Stimulated activated memory B cell treated with anti-CD40 and anti-IgM and Interleukin-4, amounts not matched to agents 10 μg/mL and 1 μg/mL and 100 μg/mL, for 72 hours (primary cell): ENCODE data around the gene GPHB5.

Experiments
- ATAC-seq: fragments of 150-1000 bp; cut with Tn5 transposase; 2 replicates; pipeline ENCODE4 v1.10.0; 2021
- H3K27ac Mint-ChIP-seq: one replicate; pipeline ENCODE4 v1.8.0; 2022; ENCODE audit warnings: mild to moderate bottlenecking, mixed read lengths
- H3K27me3 Mint-ChIP-seq: one replicate; pipeline ENCODE4 v1.8.0; 2022; ENCODE audit warnings: mixed read lengths
- H3K36me3 Mint-ChIP-seq: one replicate; pipeline ENCODE4 v1.8.0; 2022; ENCODE audit warnings: mixed read lengths
- H3K4me1 Mint-ChIP-seq: one replicate; pipeline ENCODE4 v1.8.0; 2022; ENCODE audit warnings: mixed read lengths
- H3K4me3 Mint-ChIP-seq: one replicate; pipeline ENCODE4 v1.8.0; 2022; ENCODE audit warnings: mild to moderate bottlenecking, moderate library complexity, mixed read lengths
- H3K9me3 Mint-ChIP-seq: one replicate; pipeline ENCODE4 v1.8.0; 2022; ENCODE audit warnings: mixed read lengths

Gene GPHB5

GRCh38 chr14:63277591-63278183 is 41.0 kb downstream of the GPHB5 start:
- Mint-ChIP-seq H3K9me3 (no peaks in the 10 kb centered on the region), H3K27me3 (no peaks in the 10 kb centered on the region), H3K27ac (no peak overlapping the region), H3K4me3 (no peak overlapping the region), H3K4me1 (no peaks in the 10 kb centered on the region), H3K36me3 (no peaks in the 10 kb centered on the region)
- ATAC-seq, result no peak

DNA sequence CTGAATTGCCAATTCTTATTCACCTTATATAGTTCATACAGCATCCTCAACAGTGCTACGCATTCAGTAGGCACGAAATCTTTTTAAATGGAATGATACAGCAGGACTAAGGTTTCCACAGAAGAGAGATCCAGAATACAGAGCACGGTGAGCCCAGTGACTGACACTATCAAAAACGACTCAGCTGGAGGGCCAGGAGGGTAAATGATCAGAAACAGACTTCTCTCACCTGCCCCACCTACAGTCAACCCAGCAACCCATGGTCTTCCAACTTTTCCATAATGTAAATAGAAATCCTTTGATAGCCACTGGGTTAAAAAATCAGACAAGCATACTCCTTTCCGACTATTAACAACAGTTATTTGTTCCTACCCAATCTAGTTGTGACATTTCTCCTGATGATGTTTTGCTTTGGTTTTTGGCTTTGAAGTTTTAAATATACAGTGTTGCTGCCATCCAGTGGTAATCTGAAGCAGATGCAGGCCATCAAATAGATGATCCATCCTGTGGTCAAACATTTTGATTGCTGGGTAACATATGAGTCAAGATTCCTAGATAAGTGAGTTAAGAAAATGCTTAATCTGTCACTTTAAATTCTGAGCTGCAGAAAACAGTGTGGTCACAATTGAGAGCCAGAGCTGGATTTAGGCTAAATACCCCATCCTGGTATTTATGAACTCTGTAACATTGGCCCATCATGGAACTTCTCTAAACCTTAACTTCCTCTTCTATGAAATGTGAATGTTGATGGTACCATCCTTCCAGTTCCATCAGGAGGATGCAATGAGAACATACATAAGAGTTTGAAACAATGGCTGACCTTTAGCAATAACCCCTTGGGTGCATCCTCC is 42.0 kb downstream of the GPHB5 start:
- H3K4me3 Mint-ChIP-seq, result no peak overlapping the region
- H3K4me1 Mint-ChIP-seq, result no peaks in the 10 kb centered on the region
- H3K36me3 Mint-ChIP-seq, result no peaks in the 10 kb centered on the region
- peak; percentile 45 for ATAC-seq
- H3K9me3 Mint-ChIP-seq, result no peaks in the 10 kb centered on the region
- no peak overlapping the region for H3K27ac Mint-ChIP-seq
- no peaks in the 10 kb centered on the region for H3K27me3 Mint-ChIP-seq

DNA sequence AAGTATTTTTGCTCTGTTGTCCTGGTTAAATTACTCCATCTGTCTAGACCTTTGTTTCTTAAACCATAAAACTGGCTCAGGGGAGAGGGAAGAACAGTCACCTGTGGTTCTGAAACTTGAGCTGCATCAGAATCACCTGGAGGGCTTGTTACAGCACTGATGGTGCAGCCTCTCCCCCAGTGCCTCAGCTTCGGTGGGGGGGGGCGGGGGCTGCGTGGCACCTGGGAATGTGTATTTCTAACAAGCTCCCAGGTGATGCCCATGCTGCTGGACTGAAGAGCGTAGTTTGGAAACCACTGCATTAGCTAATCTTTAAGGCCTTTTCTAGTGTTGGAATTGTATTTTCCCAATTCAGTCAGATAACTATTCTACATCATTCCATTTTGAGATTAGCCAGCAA is 42.7 kb downstream of the GPHB5 start:
- Mint-ChIP-seq H3K4me3 (no peak overlapping the region), H3K9me3 (no peaks in the 10 kb centered on the region), H3K27me3 (no peaks in the 10 kb centered on the region), H3K27ac (no peak overlapping the region), H3K36me3 (no peaks in the 10 kb centered on the region), H3K4me1 (no peaks in the 10 kb centered on the region)
- no peak for ATAC-seq

DNA sequence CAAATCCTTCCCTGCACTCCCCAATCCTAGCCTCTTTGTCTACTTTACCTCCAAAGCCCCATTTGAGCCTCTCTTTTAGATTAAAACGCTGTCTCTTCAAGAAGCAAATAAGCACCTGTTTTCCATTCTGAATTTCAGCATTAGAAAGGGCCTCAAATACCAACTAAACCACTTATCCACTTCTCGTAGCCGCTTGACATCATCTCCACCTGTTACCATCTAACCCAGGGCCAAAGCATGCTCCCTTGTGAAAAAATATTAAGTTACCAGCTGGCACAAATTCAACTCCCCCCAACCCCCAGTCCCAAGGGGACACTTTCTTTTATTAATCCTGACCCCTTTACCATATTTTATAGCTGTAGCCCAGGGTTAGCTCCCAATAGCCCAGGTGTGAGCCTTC is 43.1 kb downstream of the GPHB5 start:
- Mint-ChIP-seq H3K27me3 (no peaks in the 10 kb centered on the region), H3K27ac (no peak overlapping the region), H3K4me3 (no peak overlapping the region), H3K36me3 (no peaks in the 10 kb centered on the region), H3K4me1 (no peaks in the 10 kb centered on the region), H3K9me3 (no peaks in the 10 kb centered on the region)
- no peak for ATAC-seq

DNA sequence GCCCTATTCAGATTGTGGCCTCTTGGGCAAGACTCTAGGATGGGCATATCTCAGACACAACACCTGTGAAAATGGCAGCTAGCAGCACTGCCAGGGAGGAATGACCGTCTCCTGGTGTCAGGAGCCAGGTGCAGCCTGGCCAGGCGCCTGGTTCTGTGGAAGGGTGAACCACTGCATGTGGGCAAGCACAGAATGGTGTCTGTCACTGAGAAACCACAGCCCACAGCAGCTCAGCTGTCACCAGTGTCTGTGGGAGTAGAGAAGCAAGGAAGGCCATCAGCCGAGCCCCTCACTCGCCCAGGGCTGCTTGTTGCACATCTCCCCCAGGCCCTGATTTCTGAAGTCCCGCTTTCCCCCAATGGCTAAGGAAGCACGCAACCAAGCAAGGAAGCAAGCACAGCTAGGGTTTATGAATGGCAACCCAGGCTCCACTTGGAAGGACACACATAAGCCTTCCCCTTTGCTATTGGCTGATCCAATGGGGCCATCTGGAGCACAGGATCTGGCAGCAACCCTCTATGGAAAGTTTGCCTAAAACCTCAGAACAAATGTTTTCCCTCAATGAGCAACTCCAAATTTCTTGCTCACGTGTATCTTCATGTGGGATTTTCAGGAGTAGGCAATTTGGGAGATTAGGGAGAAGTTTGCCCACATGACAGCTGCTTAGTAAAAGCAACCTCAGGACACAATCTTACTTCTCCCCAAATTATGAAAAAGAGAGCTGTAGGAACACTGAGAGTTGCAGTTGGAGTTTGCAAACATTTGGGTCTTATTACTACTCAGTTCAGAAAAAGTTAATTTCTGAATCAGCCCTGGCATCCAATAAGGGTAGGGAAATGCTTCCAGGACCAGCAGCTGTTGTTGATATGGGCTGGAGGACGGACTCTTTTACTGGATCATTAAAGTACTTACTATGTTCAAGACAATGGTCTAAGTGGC is 44.7 kb downstream of the GPHB5 start:
- ATAC-seq, result no peak
- no peaks in the 10 kb centered on the region for H3K36me3 Mint-ChIP-seq
- H3K4me1 Mint-ChIP-seq, result no peaks in the 10 kb centered on the region
- no peak overlapping the region for H3K4me3 Mint-ChIP-seq
- no peak overlapping the region for H3K27ac Mint-ChIP-seq
- H3K9me3 Mint-ChIP-seq, result no peaks in the 10 kb centered on the region
- peaks cover 4% of the 10 kb centered on the region for H3K27me3 Mint-ChIP-seq

- no peaks in the 10 kb centered on the region for H3K4me1 Mint-ChIP-seq
- no peak overlapping the region for H3K27ac Mint-ChIP-seq
- ATAC-seq, result no peak
- H3K36me3 Mint-ChIP-seq, result no peaks in the 10 kb centered on the region
- no peaks in the 10 kb centered on the region for H3K9me3 Mint-ChIP-seq
- no peak overlapping the region for H3K4me3 Mint-ChIP-seq
- H3K27me3 Mint-ChIP-seq, result peaks cover 12% of the 10 kb centered on the region
These were observed 45.6 kb downstream of the GPHB5 start for GRCh38 chr14:63273129-63273528.

DNA sequence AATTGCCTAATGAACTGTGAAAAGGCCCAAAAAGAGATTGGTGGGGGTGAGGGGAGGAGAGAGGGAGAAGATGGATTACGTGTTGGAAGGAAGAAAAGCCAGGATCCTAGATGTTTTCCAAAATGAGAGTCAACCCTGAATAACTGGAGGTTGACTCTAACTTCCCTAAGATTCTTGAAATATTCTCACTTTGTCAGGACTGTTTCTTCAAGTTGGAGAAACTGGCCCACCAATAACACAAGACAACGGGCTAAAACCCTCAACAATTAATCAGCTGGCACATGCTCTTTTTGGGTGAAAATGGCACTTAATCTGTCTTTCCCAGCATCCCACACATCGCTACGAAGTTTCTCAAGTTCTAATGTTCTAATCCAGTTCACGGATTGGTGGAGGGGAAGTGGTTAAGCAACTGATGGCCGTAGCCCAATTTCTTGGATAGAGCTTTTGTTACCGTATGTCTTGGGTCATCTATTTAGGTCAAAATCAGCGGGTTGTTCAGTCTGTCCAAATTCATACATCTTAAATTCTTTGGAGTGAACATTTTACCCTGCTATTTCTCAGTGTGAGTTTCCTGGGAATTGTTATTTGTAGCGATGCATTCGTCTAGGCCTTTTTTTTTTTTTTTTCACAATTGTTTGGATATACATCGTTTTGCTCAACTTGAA is 49.0 kb downstream of the GPHB5 start:
- H3K9me3 Mint-ChIP-seq, result peaks cover 5% of the 10 kb centered on the region
- no peaks in the 10 kb centered on the region for H3K4me1 Mint-ChIP-seq
- H3K36me3 Mint-ChIP-seq, result no peaks in the 10 kb centered on the region
- H3K27ac Mint-ChIP-seq, result no peak overlapping the region
- peaks cover 42% of the 10 kb centered on the region for H3K27me3 Mint-ChIP-seq
- H3K4me3 Mint-ChIP-seq, result no peak overlapping the region
- ATAC-seq, result no peak

DNA sequence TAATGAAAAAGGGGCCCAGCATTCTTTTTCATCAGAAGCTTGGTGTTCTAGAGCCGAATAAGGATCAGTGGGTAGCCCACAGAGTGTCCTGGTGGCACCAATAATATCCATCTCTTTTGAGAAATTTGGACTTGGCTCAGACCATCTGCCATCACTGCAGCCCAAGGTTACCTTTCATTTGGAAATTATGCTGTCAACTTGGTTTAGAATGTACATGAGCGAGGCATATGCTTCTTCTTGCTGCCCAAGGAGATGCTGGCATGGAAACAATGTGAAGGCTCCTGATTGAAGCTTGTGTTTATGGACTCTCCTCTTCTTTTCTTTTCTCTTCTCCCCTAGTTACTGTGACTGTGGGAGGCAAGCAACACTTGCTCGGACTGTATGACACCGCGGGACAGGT is 50.0 kb downstream of the GPHB5 start:
- no peak for ATAC-seq
- no peaks in the 10 kb centered on the region for H3K36me3 Mint-ChIP-seq
- no peaks in the 10 kb centered on the region for H3K4me1 Mint-ChIP-seq
- H3K4me3 Mint-ChIP-seq, result no peak overlapping the region
- H3K27ac Mint-ChIP-seq, result no peak overlapping the region
- H3K9me3 Mint-ChIP-seq, result peaks cover 5% of the 10 kb centered on the region
- peaks cover 46% of the 10 kb centered on the region for H3K27me3 Mint-ChIP-seq

DNA sequence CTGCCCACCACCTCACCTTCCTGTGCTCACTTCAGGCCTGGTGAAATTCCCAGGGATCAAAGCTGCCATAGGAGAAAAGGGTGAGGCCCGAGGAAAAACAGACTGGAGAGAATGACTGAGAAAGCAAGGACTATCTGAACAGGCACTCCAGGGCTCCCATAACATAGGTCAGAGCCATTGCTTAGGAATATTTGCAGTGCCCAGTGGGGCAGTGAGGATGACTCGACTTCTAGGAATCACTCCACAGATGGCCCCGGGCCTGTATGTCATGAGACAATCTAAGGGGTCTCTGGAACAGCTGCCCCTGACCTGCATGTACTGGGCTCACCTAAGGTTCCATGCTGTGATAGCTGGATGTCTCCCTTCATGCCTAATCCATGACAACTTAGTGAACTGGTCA is 51.6 kb downstream of the GPHB5 start:
- Mint-ChIP-seq H3K36me3 (no peaks in the 10 kb centered on the region), H3K4me1 (no peaks in the 10 kb centered on the region), H3K27ac (no peak overlapping the region), H3K4me3 (no peak overlapping the region), H3K27me3 (peaks cover 49% of the 10 kb centered on the region), H3K9me3 (peaks cover 5% of the 10 kb centered on the region)
- no peak for ATAC-seq

- Mint-ChIP-seq H3K4me3 (no peak overlapping the region), H3K9me3 (peaks cover 5% of the 10 kb centered on the region), H3K27ac (no peak overlapping the region), H3K36me3 (no peaks in the 10 kb centered on the region), H3K4me1 (no peaks in the 10 kb centered on the region), H3K27me3 (peaks cover 54% of the 10 kb centered on the region)
- no peak for ATAC-seq
These were observed 52.6 kb downstream of the GPHB5 start for GRCh38 chr14:63266106-63266505.
